HEK293T (cell line): Measurements from ENCODE around the gene CBFA2T3.

Experiments used
- FOXK2 ChIP-seq: fragments of 450-650 bp; IDR thresholded peaks from 2 replicates; pipeline ENCODE4 v1.6.1; 2016; ENCODE audit warnings: mild to moderate bottlenecking
- TARDBP ChIP-seq: fragments of 450-650 bp; IDR thresholded peaks from 2 replicates; pipeline ENCODE4 v1.6.1; 2016

GRCh38 chr16:89019511-89019910, 42.5 kb upstream of the CBFA2T3 start:
- TF ChIP-seq FOXK2 = no peak
- TF ChIP-seq TARDBP = no peak
